GM13977 (cell line): Measurements from ENCODE around the gene C1orf167.

Source experiments
- DNase-seq: peaks from one replicate; pipeline ENCODE4 v3.0.0; 2012; ENCODE audit warnings: low spot score
- in situ Hi-C: fragments of 300-500 bp; cut with MboI; formaldehyde crosslinking; loops from one replicate; pipeline ENCODE4 v1.12.0; 2022; ENCODE audit warnings: low sequenced_read_pairs, low pct_unique_long_range_greater_than_20kb, mixed read lengths, inconsistent platforms; ENCODE audit not compliant: unreplicated experiment
- TF ChIP-seq, protein P1 (sequence below): IDR thresholded peaks from 2 replicates; pipeline ENCODE4 v1.5.1; 2012; ENCODE audit warnings: mild to moderate bottlenecking, control low read depth; ENCODE audit not compliant: insufficient read depth; ENCODE audit errors: extremely low read depth, missing control alignments

C1orf167 gene

DNA sequence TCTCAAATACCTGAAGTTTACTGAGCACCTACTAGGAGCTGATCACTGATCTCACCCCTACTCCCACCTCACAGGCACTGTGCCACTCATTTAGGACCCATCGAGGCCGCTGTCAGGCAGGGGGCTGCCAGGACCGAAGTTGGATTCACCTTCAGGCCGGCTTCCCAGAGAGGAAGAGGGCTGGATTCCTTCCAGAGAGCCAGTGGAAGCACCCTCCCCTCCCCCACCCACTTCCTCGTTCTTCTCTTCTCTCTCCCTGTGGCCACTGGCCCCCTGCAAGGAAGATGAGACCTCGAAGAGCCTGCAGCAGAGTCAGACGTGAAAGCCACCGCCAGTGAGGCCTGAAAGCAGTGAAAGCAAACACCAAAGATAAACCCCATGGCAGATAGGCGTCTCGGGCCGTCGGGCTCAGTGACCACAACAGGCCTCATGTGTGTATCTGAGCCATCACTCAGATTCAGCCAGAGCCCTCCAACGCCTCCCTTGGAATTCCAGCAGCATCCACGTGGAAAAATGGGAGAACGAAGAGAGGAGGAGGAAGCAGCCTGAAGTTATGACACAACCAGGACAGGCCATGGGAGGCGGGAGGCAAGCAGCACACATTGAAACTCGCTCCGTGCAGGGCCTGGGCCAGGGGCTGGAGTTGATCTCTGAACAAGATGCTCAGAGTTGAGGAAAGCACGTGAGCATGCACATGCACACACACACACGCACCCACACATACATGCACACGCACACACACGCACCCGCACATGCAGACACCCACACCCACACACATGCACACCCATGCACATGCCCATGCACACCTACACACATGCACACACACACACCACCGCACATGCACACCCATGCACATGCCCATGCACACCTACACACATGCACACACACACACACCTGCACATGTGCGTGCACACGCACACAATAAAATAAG lies 32.2 kb upstream of the C1orf167 start:
- TF ChIP-seq, protein P1, sequence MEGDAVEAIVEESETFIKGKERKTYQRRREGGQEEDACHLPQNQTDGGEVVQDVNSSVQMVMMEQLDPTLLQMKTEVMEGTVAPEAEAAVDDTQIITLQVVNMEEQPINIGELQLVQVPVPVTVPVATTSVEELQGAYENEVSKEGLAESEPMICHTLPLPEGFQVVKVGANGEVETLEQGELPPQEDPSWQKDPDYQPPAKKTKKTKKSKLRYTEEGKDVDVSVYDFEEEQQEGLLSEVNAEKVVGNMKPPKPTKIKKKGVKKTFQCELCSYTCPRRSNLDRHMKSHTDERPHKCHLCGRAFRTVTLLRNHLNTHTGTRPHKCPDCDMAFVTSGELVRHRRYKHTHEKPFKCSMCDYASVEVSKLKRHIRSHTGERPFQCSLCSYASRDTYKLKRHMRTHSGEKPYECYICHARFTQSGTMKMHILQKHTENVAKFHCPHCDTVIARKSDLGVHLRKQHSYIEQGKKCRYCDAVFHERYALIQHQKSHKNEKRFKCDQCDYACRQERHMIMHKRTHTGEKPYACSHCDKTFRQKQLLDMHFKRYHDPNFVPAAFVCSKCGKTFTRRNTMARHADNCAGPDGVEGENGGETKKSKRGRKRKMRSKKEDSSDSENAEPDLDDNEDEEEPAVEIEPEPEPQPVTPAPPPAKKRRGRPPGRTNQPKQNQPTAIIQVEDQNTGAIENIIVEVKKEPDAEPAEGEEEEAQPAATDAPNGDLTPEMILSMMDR: no peak
- in situ Hi-C loops: no loop called here
- DNase-seq: no peak

DNA sequence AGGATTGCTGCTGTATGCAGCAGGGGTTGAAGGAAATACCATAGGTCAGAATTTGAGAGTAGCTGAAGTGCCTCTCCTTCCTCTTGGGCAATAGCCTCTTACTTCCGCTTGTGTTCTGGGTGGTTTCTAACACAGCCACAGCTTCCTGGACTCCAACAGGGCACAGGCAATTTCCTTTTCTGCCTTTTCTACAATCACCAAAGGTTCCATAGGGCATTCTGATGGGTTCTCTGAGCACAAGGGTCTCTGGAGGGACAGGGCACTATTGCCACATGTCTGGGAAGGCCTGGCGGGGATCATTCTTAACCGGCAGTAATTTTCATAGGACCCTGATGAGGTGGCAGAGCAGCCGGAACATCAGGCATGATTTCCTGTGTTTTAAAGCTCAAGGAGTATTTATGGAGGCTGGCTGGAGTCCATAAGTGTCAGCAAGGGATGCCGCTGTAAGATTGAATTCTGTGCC lies 31.5 kb upstream of the C1orf167 start:
- no peak for DNase-seq
- in situ Hi-C loops: no loop called here
- TF ChIP-seq, protein P1: no peak

DNA sequence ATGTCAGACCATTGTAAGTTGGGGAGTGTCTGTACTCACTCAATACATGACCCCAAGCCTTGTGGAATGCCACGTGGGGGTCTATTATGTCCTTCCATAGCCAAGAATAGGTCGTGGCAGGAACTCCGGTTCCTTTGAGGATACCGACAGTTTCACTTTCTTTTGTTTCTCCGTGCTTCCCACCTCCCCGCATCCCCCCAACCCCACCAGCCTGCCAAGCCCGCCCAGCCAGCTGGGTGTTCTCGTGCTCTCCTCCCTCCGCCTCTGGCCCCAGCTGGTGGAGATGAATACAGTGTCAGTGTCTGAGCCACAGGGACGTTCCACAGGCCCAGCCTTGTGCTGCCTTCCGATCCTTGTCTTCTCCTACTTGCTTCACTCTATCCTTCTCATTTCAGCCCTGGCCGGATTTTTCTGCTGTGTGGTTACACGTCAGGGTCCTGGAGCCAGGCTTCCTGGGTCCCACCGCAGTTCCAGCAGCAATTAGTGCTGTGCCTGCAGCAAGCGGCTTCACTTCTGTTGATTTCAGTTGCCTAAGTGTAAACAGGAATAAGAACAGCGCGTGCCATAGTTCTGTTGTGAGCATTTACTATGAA lies 30.2 kb upstream of the C1orf167 start:
- TF ChIP-seq, protein P1: no peak
- DNase-seq: no peak
- in situ Hi-C loops: no loop called here

DNA sequence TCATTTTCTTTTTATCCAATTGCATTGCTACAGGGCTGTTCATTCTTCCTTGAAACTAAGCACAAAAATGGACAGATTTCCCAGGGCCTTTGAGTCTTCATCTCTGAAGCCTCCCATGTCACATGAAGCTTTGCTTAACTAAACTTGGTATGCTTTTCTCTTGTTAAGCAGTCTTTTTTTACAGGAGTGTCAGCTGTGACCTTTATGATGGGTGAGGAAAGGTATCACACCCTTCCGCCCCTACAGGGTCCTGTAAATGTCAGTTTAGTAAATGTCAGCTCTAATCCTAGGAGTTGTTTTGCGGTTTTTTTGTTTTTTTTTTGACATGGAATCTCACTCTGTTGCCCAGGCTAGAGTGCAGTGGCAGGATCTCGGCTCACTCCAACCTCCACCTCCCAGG lies 28.7 kb upstream of the C1orf167 start:
- TF ChIP-seq, protein P1: no peak
- in situ Hi-C loops: no loop called here
- DNase-seq: no peak

DNA sequence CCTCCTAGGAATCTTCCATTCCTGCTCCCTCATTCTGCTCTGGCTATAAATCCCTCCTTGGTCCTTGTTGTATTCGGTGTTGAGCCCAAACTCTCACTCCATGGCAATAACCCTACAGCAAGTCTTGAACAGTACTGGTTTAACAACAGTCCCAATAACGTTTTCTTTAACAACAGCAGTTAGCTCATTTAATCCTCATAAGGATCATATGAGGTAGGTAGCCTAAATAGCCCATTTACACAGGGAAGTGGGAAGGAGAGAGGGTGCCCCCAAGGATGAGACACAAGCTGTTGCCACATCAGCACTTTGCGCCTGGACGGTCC lies 26.5 kb upstream of the C1orf167 start:
- no peak for DNase-seq
- in situ Hi-C loops: no loop called here
- TF ChIP-seq, protein P1: no peak

DNA sequence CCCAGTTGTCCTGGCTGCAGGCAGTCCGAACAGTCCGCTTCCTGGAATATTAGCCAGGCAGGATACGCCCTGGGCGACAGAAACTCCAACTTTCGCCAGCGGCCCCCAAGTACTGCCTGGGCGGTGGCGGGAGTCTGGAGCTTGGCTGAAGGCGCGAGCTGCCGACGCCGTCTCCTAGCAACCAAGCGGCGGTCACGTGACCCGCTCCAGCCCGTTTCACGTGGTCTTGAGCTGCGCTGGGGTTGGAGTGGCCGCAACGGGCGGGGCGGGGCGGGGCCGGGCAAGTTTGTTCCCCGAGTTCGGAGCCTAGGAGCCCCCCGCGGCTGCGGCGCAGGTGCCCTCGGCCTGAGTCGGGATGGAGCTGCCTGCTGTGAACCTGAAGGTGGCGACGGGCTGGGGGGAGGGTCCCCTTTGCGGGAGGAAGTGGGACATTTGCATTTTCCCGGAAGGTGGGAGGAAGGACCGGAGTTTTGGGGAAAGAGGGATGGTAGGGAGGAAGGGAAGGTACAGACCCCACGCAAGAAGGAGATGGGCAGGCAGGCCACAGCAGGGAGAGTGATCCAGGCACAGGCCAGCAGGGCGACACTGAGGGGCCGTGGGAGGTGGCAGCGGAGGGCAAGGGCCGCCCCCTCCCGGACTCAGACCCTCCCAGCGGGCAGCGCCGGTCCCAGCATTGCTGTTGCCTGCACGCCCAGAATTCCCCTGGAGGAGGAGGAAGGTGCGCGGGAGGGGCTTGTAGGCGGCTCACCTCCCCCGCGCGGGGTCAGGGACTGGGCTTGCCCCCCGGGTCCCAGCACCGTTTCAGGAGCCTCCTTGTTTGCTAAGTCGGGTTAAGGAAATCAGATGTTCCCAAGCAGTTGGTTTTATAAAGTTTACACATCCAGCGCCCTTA lies 25.9 kb upstream of the C1orf167 start, which contains the start of gene AGTRAP:
Gene AGTRAP (plus strand): TSS at position 283 of the 892 bp plus-strand sequence. CDS start 73 bp downstream, at position 356.
- in situ Hi-C loops: no loop called here
- TF ChIP-seq, protein P1: no peak
- peak; percentile 92 for DNase-seq
